Midbrain (tissue), 1 donor: Measurements from ENCODE around the gene TMEM245.
A peak's percentile ranks its signal among the peaks of the same experiment; 100 is the strongest.
"Not testable (repeated sequence)": the region's sequence is repeated elsewhere in the genome, so short reads cannot be mapped to it uniquely, and the experiment has no call there.

Experiments
- DNase-seq: peaks from one replicate; lab custom pipeline; 2025; lab: John Stamatoyannopoulos, UW

The TMEM245 gene

DNA sequence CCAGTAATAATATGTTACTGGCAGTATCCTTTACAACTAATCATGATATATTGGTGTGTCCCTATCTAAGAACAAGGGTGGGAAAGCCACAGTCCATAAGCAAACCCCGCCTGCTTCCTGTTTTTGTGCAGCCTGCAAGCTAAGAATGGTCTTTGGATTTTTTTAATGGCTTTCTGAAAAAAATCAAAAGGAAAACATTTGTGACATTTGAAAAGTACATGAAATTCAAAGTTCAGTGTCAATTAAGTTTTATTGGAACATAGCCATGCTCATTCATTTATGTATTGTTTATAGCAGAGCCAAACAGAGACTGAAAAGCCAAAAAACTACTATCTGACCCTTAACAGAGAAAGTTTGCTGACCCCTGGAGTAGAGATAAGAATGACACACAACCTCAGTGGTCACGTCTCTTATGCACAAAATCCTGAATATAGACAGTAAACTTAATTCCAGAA lies 12.8 kb upstream of the TMEM245 start:
- no peak for DNase-seq

DNA sequence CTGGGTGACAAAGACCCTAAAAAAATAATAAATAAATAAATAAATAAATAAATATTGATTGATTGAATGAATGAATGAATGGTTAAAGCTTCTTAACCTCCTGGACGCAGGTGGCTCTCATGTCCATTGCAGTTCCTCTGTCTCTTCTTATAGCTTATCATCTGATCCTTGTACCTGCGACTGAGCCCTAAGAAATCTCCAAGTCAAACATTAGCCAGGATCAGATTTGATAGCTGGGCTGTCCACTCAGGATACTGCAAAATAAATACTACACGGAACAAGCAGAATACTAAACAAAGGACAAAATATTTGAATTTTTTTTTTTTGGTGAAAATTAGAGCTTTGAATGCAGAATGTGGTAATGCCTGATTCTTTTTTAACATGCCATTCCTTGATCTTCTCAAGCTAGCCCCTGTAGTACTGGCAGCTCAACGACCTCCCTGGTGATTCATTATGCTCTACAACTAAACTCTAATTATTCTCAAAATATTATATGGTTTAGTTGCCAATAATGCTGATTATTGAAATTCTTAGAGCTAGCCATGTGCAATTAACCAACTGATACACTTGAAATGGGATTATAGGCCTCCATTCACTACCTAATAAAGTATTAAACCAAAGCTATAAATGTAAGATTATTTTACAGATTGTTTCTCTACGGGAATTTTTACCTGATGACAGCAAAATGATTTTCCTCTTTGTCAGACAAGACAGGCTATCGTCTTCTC lies 9.9 kb upstream of the TMEM245 start:
- no peak for DNase-seq

DNA sequence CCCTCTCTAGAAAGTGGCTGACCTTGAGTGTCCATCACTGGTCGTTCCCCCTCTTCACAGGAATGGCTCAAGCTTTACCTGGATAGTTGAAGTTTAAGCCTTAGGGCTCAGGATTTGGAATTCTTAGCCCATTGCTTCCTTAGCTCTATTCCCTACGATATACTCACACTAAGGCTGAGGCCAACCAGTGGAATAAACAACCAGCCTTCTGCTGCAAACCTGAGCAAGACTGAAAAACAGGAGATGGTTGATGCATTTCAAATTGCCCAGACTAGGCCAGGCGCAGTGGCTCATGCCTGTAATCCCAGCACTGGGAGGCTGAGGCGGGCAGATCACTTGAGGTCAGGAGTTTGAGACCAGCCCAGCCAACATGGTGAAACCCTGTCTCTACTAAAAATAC lies 6.9 kb upstream of the TMEM245 start:
- DNase-seq: not testable (repeated sequence)

DNA sequence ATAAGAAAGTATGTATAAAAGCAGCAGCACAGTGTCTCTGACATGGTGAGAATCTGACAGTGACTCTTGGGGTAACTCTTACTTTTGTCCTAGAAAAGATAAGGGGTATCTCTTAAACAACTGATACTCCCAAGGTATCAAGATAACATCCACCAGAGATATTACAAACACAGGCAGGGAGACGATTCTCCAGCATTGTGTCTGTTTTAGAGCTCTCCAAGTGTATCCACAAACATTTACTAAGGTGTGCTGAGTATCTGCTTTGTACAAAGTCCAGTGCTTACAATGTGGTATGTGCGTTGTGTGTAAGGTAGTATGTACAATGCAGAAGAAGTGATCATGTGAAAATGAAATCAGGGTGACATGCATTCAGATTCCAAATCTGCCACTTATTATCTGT lies 4.4 kb upstream of the TMEM245 start:
- no peak for DNase-seq

DNA sequence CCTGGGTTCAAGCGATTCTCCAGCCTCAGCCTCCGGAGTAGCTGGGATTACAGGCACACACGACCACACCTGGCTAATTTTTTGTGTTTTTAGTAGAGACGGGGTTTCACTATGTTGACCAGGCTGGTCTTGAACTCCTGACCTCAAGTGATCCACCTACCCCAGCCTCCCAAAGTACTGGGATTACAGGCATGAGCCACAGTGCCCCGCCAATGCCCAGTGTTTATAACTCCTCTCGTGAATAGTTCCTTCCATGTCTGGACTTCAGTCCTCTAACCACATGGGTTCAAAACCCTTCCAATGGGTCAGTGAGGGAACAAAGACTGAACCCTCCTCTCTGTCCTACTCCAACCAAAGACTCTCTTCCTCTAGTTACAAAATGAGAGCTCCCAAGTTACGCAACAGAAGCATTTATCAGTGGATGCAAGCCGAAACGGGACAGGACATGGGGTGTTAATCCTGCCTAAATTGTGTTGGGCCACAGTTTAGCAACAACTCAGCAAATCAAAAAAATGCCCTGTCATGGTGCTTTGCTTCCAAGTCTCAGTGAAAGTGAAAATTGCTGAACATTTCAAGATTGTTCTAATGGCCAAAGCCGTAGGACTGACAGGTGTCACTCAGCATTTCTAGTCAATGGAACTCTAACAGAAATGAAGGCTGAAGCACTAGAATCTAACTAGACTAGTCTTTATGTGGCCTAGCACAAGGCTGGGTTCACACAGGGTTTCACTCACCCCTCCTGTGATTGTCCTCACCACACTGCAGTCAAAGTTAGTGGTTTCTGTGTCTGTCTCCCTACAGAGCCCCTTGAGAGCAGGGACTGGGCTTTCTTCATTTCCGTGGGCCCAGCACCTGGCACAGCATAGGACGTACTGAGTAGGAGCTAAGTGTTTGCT lies 3.2 kb upstream of the TMEM245 start:
- no peak for DNase-seq

DNA sequence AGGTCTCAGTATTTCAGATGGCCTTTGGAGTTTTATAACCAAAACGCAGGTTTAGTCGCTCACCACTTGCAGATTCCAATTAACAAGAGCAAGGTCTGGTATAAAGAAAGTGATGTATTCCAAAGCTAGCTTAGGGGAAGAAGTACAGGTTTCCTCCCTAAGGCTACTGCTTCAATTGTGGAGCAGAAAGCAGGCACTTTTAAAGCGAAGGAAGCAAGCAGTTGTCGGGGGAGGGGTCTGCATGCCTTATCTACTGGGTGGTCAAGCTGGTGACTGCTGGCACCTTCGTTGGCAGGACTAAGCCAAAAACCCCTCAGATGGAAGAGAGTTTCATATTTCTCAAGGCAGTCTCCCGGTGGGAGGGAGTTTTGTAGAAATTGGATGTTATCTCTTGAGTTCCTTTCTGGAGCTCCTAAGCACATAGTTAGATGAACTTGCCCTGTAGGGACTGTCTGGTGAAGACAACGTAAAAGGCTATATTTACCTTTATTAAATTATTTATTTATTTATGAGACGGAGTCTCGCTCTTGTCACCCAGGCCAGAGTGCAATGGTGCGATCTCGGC lies 1.6 kb upstream of the TMEM245 start:
- DNase-seq: no peak

DNA sequence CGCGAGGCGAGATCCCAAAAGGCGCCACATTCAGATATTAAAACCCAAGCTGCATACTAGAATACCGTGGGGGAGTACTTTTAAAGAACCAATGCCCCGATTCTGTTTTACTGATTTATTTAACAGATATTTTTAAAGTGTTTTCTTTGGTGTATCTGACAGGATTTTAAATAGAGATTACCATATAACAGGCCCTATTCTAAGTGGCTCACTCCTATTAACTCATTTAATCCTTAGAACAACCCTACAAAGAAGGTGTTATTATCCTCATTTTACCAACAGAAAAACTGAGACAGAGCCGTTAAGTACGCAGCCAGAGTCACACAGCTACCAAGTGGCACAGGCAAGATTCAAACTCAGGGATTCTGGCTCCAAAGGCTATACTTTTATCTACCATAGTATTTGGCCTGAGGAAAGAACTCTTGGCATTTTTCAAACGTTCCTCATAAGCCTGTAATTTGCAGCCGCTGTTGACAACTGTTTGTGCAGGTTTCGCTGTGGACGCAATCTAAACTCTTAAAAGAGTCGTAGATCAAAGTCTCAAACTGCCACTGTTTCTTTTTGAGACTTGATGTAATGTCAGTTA lies 550 bp upstream of the TMEM245 start:
- no peak for DNase-seq

DNA sequence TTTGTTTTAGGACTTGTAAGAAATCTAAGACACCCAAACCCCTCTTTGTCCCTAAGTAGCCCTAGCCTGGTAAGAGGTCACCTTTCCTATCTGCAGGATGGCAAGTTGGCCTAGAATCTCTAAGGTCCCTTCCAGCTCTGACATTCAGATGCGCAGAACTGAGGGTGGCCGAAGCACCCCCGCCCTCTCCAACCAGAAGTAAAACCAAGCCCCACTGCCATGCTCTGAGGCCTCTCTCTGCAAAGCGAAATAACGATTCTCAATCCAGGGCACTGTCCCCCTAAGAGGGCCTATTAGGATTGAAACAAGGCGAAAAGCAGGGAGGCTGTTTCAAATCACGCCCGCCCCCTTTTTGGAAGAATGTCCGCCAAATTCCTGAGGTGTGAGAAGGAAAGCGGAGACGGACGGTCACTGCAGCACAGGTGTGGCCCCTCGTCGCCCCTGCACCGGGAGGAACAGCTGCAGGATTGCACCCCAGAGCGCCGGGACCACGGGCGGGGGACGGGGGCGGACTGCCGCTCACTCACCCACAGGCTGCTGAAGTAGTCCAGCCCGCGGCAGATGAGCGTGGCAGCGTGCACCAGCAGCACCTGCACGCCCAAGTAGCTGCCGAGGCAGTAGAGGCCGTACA lies 824 bp downstream of the TMEM245 start:
- no peak for DNase-seq

DNA sequence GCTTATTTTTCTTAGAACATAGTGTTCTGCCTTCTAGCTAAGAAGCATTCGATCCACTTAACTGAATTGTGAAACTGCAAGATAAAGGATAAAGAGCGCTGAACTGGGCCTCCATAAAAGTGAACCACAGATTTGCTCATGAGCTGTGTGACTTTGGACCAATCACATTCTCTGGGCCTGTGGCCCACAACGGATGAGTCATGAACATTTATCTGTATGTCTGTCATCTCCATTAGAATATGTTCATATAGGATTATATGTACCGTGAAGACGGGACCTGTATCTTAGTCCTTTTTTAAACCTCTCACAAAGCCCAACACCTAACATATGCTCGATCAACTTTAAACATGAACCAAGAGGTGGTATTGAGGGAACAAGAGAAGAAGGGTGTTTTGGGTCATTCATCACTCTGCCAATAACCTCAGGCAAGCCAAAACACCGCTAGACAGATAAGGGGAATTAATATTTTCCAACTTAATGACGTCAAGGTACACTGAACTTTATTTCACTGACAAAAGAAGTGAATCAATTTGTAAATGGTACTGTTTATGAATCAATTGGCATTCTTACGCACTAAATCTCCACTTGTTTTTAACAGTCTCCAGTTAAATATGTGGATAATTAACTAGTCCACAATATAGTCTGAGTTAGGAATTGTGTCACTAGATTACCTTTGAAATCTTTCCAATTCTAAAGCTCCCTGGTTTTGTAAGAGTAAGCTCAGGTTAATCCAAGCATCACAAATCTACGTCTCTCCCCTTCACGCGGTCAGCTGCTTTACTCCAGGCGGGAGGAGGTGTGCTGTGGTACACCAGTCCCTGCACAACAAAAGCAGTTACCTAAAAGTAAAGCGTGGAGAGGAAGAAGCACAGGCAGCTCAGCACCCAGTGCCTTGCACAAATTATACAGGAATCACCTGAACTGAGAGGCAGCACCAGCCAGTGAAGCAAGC lies 1.6 kb downstream of the TMEM245 start:
- no peak for DNase-seq

DNA sequence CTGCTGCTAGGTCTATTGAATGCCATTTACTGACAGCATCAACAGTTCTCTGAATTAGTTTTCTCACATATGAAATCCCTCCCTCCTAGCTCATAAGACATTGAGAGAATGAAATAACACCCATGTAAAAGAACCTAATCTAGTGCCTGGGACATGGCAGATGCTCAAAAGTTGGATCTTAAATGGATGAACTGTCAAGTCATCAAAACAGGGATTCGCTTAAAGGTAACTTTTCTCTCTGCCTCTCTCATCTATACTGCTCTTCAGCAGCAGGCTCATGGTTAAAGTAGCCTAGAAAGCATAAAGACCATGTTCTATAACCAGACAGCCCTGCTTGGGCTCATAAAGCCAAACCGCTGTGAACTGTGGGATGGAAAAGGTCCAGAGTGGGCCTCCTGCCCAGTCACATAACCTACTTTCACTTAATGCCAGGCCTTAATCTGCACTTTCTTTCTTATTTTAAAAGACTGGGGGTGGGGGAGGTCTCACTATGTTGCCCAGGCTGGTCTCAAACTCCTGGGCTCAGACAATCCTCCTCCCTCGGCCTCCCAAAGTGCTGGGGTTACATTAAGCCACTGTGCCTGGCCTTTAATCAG lies 3.7 kb downstream of the TMEM245 start:
- DNase-seq: peak; percentile 25

DNA sequence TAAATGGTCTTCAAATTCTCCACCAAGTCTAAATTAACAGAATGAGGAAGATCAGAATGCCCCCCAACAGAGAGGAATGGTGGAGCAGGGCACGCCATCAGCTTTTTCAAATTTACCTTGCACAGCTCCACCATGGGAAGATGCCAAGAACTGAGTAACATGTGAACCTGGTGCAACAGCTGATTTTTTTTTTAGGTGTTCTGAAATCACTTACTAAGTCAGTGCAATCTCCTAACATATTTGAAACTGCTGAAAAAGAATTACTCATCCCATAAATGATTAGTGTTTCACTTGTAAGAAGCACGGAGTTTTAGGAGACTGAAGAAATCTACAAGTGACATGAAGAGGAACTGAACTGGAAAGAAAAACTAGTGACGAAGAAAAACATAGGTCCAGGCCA lies 5.1 kb downstream of the TMEM245 start:
- no peak for DNase-seq

DNA sequence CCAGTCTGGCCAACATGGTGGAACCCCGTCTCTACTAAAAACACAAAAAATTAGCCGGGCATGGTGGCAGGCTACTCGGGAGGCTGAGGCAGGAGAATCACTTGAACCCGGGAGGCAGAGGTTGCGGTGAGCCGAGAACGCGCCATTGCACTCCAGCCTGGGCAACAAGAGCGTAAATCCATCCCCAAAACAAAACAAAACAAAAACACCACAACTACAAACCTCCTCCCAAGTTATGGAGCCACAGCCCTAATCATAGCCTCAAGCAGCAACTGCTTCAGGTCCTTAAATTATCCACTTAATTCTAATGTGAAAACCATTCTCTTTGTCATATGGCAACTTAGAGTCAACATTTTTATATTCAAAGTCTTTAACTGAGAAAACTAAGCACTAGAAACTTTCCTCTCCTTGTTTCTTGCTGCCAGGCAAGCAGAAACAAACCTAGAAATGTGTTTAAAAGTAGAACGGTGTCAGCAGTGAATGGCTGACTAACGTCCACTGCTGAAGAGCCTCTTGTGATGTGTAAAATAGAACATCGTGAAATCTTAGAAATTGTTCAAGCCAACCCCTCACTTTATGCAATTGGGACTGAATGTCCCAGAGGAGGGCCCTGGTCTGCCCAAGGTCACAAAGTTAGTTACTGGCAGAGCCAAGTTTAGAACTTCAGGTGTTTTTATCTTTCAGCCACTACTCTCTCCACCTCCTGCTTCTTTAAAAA lies 5.7 kb downstream of the TMEM245 start:
- no peak for DNase-seq

DNA sequence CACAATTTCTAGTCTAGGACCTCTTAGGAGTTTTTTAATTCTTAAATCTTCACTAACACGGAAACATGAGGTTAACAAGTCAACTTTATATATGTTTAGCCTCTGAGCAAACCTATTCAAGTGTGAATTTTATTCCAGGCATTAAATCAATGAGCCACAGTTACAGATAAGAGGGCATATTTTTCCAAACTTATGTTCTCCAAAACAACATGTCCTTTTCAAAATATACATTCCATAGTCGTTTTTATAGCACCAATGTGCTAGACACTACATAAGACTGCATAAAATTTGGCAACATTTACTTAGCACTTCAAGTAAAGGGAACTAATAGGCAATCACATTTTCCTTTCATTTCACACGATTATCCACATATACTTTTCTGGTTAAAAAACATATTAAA lies 6.5 kb downstream of the TMEM245 start:
- DNase-seq: no peak

DNA sequence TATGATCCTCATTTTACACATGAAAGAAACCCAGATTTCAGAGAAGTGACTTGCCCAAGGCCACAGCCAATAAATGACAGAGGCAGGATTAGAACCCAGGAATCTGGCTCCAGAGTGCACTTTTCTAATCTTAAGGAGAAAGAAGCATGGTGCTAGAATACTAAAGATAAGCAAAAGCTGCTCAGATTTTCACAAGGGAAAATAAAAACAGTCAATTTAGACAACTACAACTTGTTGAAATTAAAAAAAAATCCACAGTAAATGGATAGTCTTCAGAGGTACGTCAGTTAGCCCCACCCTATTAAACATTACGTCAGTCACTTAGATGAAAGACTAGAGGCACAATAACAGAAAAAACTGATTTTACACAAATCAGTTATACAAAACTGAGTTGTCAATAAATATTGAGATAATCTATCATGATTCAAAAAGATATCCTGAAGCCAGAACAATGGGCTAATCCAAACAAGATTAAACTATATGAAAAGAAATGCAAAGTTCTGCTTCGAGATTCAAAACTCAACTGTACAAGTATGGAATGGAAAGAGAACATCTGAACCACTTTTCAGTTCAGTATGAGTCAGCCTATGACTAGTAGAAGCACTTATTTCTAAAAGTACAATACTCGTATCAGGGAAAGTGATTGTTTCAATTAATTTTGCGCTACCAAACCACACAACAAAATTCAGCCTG lies 9.3 kb downstream of the TMEM245 start:
- DNase-seq: no peak

DNA sequence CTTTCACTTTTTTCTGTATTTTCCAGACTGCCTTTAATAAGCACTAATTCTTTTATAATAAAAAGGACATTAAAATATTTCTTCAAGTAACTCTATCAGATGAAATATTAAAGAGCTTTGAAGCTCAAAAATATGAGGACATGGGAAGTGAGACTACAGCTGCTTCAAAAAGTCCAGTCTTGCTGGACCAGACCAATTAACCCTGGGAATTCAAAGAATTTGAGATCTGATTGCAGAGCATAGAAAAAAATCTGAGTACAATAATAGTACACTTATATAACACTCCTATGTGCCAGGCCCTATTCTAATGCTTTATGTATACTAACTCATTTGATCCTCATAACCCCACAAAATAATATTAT lies 9.8 kb downstream of the TMEM245 start:
- DNase-seq: no peak

DNA sequence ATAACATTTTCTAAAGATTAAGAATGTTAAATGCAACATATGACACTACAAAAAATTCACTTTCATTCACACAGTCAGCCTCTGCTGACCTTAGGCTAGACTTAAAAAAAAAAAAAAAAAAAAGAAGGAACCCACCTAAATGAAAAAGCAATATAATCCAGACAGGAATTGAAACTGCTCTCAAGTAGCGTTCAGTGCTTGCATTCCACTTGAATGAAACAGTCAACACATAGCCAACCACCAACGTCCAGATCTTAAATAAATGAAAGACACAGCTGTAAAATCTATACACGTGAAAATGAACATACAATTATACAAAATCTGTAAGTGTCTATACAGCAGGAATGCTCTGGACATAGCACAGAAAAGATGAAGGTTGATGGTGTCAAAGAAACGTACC lies 11.4 kb downstream of the TMEM245 start:
- DNase-seq: no peak

DNA sequence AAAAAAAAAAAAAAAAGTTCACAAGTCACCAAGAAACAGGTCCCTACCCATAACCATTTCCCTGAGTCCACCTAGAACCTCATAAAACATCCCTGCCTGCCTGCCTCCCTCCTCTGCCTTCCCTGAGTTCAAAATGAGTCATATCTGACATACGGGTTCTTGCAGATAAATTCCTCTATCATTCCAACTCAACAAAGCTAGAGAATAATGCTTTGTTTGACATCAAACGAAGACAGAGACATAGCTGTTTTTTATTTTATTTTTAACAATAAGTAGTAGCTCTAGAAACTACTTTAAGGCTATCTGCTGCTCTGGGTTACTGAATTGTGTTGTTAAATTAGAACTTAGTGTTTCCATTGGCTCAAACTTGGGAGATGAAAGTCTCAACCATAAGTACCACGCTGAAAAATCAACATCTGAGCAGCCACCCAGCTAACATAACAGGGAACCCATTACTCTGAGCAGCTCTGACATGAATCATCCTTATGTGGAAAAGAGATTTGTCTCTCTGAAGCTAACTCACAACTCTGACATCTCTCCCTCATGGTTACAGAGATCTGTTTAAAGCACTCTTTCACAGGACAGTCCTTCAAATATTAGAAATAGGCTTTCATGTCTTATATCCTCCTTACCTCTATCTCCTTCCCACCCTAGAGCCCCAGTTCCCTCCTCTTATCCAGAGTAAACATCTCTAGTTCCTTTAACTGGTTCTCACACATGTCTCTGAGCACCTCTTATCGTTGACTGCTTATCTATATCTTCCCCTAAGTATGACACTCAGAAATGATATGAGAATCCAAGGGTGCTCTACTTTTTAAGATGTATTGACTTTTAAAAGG lies 12.1 kb downstream of the TMEM245 start:
- DNase-seq: no peak

DNA sequence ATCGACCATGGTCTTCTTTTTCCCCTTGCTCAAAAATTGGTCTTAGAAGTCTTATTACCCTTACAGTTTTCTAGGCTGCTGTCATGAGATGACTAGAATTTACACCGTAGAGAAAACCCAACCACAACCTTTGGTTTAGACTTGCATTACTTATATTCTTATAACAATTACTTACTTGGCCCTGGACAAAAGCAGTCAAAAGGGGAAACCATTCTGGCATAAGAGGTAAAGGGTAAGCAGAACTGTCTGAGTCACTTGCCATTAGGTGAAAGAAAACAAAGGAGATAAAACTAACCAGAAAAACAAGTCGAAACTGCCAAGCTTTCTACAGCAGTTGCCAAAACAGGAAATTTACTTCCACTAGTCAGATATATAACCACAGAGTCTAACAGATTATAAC lies 17.9 kb downstream of the TMEM245 start:
- DNase-seq: no peak
